NK-92 (cell line): ENCODE results near the gene APOL2.
"Not testable (repeated sequence)": the region's sequence is repeated elsewhere in the genome, so short reads cannot be mapped to it uniquely, and the experiment has no call there.

Source experiments
- DNase-seq: peaks from one replicate; lab custom pipeline; 2025; ENCODE audit not compliant: unreplicated experiment; lab: John Stamatoyannopoulos, UW

APOL2 gene

DNA sequence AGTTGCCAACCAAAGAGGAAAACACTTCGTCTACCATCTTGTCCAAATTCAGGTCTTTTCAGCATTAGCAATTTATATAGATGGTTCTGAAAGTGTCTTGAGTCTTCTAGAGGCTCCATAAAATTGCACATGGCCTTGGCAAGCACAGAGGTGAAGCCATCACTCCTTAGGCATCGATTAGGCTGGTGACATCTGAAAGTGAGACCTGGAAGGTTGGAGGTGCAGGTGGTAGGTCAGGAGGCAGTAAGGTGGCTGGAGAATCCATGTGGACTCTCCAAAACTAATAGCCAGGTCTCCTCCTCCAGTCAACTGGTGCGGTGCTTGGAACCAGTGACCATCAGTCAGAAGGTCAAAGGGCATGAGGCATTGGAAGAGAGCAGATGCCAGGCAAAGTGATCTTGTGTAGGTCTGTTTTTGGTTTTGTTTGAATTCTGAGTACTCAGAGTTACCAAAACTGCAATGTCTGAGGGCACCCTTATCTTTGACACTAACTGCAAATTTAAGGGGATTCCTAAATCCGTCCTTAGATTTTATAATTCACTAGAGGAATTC is 6.6 kb upstream of the APOL2 start:
- no peak for DNase-seq

DNA sequence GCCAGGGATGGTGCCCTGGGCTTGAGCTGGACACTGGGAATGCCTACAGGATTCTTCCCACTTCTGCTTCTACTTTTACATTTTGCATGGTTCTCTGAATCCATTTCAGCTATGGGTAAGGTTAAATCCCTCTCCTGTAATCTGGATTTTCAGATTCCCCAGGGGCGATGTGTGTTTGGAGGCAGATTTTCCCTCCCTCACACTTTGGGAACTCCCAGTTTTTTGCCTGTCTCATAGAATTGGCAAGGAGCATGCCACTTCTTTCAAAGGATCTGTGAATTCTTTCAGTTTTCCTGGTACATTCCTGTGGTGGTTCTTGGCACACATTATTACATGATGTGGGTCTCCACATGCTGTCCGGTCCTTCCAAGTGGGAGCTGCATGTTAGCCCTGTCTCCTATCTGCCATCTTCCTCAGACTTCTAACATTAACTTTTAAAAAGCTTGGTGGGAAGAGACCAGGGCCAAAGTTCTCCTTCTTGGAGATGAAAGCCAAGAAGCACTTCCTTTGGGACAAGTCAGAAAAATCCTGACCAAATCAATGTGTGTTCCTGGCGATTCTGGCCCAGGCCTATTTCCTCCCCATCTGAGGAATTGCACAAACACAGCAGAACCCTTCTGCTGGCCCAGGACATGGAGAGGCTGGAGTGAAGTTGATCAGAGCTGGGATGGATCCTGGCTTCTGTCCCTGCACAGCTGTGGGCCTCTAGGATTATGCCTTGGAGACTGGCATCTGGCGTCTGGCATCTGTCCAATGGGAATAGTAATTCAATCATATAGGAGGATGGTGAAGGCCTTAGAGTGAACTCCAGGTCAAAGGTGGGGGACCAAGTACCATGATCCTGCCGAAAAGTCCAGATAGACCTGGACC is 5.4 kb upstream of the APOL2 start:
- no peak for DNase-seq

DNA sequence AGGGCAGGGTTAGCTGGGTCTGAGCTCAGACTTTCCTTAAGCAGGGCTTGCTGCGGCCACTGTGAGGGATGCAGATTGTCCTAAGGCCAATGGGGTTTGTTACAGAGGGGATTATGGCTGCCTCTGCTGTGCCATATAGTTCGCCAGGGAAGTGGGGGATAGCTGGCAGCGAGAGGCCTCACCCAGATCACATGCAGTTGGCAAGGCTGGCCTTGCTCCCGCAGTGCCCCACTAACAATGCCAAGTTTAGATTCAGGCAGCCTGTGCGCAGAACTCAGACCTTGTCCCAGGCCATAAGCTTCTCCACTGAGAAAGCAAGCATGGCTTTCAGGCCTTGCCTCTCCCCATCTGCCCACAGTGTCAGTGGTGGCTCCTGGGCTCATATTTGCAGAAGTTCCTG is 4.7 kb upstream of the APOL2 start:
- DNase-seq: no peak

DNA sequence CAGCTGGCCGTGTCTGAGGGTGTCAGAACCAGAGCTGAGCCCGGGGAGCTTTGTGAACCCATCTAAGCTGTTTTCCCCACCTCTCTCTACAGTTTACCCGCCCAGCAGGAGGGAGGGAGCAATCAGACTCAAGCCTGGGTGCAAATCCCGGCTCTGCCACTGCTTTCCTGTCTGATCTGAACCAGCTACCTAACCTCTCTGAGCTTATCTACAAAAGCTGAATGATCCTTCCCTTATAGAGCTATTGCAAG is 252 bp downstream of the APOL2 start:
- no peak for DNase-seq

DNA sequence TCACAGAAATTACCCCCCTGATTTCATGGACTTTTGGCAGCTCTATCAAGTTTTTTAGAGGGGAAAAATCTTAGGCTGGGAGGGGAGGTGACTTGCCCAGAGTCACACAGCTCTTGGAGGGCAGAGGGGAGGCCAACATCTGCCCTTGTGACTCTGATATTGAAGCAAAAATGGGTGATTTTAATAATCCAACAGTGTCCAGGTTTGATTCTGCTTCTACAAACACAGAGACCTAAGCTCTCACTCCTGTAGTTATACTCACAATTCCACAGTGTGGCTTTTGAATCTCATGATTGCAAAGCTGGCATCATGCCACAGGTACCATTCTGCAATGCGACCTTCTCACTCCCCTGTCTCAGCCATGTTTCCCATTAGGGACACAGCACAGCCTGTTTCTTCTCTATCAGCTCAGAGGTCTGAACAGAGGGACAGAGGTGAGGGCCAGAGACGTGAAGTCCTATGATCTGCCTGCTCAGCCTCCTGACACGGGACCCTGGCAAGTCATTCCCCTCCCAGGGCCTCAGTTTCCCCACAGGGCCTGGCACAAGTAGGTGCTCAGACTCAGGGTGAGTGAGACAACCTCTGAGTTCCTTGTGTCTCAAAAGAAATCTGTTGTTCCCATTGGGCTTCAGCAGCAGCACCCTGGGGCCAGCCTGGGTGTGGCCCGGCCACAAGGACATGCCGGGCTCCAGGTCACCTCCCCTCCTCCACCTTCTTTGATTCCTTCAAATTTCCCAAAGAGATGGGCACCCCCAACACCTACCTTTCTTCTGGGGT is 766 bp downstream of the APOL2 start:
- DNase-seq: no peak

DNA sequence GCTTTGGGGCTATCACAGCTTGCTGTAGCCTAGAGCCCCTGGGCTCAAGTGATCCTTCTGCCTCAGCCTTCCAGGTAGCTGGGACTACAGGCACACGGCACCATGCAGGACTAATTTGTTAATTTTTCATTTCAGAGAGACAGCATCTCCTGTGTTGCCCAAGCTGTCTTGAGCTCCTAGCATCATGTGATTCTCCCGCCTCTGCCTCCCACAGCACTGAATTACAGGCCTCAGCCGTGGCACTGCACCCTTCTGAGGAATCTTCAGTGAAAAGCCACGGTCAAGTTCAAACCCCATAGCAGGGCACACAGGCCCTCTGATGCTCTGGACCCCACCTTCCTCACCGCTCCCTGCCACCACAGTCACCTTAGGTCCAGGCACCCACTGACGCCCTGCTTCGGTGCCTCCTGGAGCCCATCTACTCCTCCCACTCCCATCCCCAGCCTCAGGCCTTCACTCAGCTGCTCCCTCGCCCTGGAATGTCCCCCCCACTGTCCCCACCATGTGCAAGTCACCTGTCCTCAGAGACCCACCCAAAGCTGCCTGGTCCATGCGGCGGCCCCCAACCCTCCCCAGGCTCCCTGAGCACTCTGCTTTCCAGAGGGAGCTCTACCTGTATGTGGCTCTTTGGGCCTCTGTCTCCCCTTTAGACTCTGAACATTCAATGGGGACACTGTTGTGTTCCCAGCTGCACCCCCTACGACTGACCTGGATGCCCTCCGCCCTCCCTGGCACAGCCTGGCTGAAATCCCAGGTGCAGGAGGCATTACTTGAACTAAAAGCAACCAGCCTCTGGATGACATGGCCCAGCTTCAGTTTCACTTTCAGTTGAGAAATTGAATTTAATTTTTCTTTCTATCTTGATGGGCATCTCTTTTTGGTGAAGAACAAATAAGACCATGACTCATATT is 1.6 kb downstream of the APOL2 start:
- no peak for DNase-seq

DNA sequence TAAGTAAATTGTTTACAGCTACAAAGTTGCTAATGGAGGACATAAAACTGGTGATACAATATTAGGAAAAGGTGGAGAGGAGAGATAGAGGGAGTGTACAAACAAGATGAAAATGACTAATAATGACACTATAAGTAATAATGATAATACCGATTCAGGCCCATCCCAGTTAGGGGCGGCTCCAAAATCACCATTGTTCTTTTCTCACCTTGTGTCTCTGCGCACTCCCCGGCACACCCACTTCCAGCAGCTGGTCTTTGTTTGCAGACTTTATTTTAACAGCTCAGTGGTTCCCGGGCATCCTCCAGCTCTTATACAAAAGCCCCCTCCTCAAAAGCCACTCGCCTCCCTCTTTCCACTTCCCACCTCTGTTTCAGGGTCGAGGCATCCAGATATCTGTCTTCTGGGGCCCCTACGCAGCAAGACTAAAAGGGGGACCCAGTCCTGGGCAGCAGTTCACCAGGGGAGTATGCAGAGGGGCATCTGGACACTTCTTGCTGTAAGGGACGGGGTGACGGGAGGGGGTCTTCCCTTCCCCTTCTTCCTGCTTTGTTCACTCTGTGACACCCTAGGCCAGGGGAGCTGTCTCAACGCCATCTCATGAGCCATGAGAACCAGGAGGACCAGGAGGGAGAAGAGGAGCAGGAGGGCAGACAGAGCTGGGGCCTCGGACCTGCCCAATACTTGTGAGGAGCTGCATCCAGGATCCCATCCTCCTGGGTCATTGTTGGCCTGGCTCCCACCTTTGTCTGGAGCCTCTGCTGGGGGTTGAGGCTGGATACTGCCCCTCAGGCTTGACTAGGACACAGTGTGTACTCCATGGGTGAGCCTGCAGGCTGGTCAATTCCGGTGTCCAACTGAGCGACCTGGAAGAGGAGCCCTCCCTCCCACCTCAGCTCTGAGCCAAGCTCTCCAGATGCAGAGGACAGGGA is 2.7 kb downstream of the APOL2 start:
- no peak for DNase-seq

DNA sequence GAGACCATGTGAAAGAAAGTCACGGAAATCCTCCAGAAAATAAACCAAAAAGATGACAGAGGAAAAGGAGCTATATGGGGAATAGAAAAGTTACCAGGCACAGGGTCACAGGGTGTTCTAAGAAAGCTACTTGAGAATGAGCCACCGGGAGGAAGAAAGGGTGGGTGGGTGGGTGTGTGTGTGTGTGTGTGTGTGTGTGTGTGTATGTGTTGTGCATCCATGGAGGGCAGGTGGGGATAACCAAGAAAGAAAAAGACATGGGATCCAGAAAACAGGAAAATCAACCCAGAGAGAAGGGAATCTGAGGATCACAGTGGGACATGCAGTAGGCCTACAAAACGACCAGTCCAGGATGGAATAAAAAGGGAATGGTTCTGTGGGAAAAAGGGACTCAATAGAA is 3.7 kb downstream of the APOL2 start:
- DNase-seq: no peak

DNA sequence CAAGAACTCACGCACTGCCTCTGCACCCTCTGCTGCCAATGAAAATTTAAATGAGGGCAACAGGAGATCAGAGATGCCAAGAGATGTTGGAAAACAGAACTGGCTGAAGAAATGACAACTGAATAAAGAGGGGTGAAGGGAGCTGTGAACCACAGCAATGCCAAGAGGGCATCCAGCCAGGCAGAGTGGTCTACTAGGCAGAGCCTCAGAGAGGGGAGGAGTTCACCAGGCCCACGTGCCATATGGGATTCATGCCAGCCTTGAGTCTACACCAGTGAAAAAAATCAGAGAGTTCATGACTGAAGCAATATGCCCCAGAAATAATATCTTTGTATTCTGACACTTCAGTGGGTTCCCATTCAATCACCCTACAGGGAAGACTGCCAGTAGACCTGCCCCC is 4.4 kb downstream of the APOL2 start:
- DNase-seq: no peak

DNA sequence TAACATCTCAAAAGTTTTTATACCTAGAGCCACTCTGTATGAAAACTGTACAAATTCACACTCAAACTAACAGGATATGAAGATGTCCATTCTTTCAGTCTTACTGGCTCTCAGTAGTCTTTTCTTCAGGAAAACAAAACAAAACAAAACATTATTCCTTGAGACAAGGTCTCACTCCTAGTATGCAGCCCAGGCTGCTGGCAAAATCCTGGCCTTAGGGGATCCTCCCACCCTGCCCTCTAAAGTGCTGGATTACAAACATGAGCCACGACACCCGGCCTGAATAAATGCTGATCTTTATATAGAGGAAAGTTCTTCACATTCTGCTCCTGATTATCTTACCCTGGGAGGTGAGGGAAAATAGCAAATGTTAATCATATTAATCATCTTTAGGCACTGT is 5.1 kb downstream of the APOL2 start:
- DNase-seq: no peak

DNA sequence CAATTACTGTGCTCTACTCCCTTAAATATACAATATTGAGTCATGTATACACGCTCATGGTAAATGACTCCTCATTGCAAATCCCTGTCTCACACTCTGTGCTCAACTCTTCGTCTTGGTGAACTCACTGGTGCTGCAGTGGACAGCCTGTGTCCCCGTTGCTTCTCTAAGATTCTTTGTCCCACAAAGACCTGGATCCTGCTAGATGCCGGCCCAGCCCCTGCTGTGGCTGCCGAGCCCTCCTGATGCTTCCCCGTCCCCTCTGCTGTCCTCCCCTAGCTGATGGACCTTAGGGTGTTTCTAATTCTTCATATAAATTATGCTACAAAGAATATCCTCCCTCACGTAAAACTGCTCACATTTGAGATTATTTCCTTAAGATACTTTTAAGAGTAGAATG is 5.5 kb downstream of the APOL2 start:
- DNase-seq: no peak

DNA sequence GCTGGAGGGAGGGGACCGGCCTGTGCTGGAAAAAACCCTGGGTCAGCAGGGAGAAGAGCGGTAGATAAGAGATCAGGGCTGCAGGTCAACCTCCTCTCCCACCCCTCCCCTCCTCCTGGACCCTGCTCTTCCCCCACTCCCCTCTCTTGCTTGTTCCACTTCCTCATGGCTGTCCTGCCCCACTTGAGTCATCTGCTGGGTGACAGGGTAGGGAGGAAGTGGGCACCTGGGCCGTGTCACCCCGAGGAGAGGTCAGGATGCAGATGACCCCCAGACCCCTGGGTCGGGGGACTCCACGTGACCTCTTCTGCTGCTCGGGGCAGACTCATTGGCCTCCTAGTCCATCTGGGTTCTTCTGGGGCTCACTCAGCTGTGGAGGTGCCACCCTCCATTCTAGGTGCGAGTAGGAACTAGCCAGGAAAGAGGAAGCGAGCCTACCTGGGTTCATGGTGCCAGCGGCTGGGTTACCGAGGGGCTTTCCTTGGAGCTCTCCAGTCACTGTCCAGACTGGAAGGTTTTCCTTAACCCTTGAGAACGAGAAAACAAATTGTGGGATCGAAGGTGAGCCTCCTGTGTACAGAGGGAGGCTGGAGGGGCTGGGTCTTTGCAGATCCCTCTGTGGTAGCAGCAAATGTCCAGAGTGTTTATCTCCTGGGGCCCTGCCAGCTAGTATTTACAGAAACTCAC is 6.5 kb downstream of the APOL2 start:
- no peak for DNase-seq

DNA sequence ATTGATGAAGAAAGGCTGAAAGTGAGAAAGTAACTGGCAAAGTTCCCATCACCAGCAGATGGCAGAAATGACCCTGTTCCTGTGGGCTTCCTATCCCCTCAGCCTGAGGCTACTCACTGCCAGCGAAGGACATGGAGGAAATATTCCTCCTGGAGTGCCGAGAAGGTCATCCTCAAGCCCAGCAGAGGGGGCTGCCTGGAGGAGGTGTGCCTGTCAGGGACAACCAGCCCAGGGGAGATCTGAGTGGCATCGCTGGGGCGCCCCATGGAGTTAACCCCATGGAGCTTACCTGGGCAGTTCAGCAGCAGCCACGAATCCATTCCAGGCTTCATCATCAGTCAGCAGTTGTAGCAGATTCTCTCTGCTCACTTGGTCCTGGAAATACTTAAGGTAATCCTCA is 8.3 kb downstream of the APOL2 start:
- not testable (repeated sequence) for DNase-seq

DNA sequence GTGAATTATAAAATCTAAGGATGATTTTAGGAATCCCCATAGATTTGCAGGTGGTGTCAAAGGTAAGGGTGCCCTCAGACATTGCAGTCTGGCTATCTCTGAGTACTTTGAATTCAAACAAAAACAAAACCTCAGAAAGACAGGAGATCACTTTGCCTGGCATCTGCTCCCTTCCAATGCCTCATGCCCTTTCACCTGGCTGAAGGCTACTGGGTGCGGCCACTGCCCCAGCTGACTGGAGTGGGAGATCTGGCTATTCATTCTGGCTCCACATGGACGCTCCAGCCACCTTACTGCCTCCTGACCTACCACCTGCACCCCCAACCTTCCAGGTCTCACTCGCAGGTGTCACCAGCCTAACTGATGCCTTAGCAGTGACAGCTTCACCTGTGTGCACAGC is 9.7 kb downstream of the APOL2 start:
- not testable (repeated sequence) for DNase-seq

DNA sequence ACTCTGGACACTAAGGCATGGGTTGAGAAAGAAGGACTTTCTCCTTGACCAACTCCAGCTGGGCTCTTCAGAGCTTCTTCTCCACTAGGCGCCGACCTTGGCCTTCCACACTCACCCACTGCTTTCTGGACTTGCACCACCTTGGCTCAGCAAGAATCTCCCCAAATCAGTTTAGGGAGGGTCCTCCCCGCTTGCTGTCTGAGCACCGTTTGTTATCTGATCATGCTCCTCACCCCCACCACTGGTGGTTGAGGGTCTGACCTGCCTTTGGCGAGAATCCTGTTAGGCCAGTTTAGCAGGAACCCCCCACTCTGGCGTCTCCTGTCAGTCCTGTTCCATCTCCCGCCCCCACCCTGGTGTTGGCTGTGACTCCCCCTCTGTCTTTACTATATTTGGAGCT is 10.4 kb downstream of the APOL2 start:
- no peak for DNase-seq

DNA sequence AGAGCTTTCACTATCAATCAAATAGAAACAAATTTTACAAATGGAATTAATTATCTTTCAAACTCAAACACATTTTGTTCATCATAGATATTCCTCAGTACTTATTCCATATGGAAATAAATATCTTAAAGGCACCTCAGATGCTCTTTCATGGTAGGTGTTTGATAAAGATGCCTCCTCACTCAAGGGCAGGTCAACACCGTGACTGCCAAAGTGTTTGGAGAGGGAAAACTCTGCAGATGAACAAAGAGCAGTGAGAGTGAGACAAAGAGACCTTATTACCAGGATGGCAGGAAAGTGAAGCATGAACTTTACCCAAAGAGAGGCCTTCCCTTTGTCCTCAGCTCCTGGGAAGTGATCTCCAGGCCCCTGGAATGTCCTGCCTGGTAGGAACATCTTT is 11.0 kb downstream of the APOL2 start:
- not testable (repeated sequence) for DNase-seq

DNA sequence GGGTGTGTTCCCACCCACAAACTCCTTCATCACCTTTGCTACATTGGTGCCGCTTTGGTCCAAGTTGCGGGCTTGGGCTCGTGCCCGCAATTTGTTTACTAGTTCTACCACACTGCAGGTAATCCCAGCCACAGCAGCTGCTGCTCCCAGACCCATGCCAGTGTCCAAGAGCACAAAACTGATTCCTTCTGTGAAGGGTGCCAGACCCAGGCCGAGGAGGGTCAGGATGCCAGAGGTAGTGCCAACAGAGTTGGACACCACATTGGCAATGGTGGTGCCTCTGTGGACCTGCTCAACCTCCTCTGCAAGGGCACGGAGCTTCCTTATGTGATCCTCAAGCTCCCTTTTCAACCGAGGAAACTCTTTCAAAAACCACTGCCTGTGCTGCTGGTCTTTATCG is 11.5 kb downstream of the APOL2 start:
- DNase-seq: no peak

DNA sequence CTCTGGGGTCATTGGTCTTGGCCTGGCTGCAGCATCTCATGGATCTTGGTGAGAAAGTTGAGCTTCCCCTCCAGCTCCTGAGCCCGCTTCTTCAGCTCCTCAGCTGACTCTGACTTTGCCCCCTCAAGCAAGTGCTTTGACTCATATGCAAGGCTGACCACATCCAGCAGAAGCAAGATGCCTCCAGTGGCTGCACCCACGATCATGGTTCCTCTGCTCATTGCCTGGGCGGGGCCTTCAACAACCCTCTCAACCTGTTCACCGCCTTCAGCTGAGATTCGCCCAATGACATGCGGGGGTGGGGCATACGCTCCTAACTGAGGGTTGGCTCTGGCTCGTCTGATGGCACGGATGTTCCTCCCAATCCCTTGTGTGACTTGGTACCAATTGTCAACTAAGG is 11.9 kb downstream of the APOL2 start:
- DNase-seq: no peak

DNA sequence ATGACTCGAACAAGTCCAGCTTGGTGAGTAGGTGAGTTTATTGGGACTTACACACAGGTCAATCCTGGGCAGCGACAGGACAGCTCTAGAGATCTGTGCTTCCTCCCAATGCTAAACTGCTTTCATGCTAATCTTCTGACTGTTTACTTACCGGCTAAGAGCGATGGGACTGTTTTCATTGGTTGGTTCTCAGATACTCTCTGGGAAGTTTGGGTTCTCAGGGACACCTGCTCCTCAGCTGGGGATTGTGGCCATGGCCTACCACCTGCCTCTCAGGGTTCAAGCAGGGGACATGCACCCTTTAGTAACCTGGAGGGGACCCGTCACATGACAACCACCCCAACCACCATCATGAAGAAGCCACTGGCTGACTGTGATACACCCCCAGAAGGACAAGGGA is 13.1 kb downstream of the APOL2 start:
- no peak for DNase-seq
